GM19395 (cell line): ENCODE data around the gene CENPE.

Source experiments
- ATAC-seq: cut with Tn5 transposase; IDR thresholded peaks from one replicate; pipeline ENCODE4 v1.9.1; 2021; ENCODE audit warnings: mild to moderate bottlenecking, moderate library complexity; ENCODE audit not compliant: unreplicated experiment

Gene CENPE

GRCh38 chr4:103076747-103077347, 121.3 kb downstream of the CENPE start, which contains the start of gene SLC9B2:
Gene SLC9B2, minus strand, starts transcription at chr4:103076761. Its CDS starts 9,211 bp downstream, at chr4:103067550.
- ATAC-seq: peak; percentile 48

GRCh38 chr4:103075894-103076746, 122.0 kb downstream of the CENPE start:
- ATAC-seq: peak; percentile 65

GRCh38 chr4:103075435-103075893, 122.7 kb downstream of the CENPE start:
- ATAC-seq: peak; percentile 2

- peak; percentile 48 for ATAC-seq
Measured at GRCh38 chr4:103074744-103075434, 123.3 kb downstream of the CENPE start.

GRCh38 chr4:103073792-103074438, 124.2 kb downstream of the CENPE start:
- no peak for ATAC-seq

GRCh38 chr4:103067841-103068547, 130.1 kb downstream of the CENPE start:
- no peak for ATAC-seq

GRCh38 chr4:103060453-103061148, 137.5 kb downstream of the CENPE start:
- no peak for ATAC-seq
